ENCODE data around the gene HOXC13. TPM values are rescaled to one million over a fixed set of nuclear protein-coding genes. Genes with fewer than 3 reads are reported as not detected.

Gene HOXC13
- total RNA-seq, 1 donor = not detected

GRCh38 chr12:53950789-53951576 is 12.4 kb downstream of the HOXC13 start:
- TF ChIP-seq CTCF (IDR thresholded peaks at IDR 0.05; ENCODE audit: insufficient read depth, low read depth, low read length) = no peak
- H3K4me3 ChIP-seq (ENCODE audit: low read depth, low read length) = no peak overlapping the region
- DNase-seq (ENCODE audit: low read depth) = no peak

GRCh38 chr12:53951577-53952334 is 13.1 kb downstream of the HOXC13 start:
- no peak for DNase-seq (ENCODE audit: low read depth)
- H3K4me3 ChIP-seq (ENCODE audit: low read depth, low read length) = no peak overlapping the region
- TF ChIP-seq CTCF (IDR thresholded peaks at IDR 0.05; ENCODE audit: insufficient read depth, low read depth, low read length) = no peak

- DNase-seq (ENCODE audit: low read depth) = no peak
- no peak overlapping the region for H3K4me3 ChIP-seq (ENCODE audit: low read depth, low read length)
- TF ChIP-seq CTCF (IDR thresholded peaks at IDR 0.05; ENCODE audit: insufficient read depth, low read depth, low read length) = no peak
Measured at GRCh38 chr12:53952335-53952694, 13.7 kb downstream of the HOXC13 start.

- no peak for TF ChIP-seq CTCF (IDR thresholded peaks at IDR 0.05; ENCODE audit: insufficient read depth, low read depth, low read length)
- no peak overlapping the region for H3K4me3 ChIP-seq (ENCODE audit: low read depth, low read length)
- no peak for DNase-seq (ENCODE audit: low read depth)
Measured at GRCh38 chr12:53952871-53953734, 14.5 kb downstream of the HOXC13 start.

GRCh38 chr12:53953831-53954693 is 15.4 kb downstream of the HOXC13 start:
- H3K4me3 ChIP-seq (ENCODE audit: low read depth, low read length) = no peak overlapping the region
- no peak for TF ChIP-seq CTCF (IDR thresholded peaks at IDR 0.05; ENCODE audit: insufficient read depth, low read depth, low read length)
- DNase-seq (ENCODE audit: low read depth) = no peak

- TF ChIP-seq CTCF (IDR thresholded peaks at IDR 0.05; ENCODE audit: insufficient read depth, low read depth, low read length) = no peak
- no peak for DNase-seq (ENCODE audit: low read depth)
- H3K4me3 ChIP-seq (ENCODE audit: low read depth, low read length) = no peak within 1 kb of the TSS
Measured at GRCh38 chr12:53954694-53955035, 16.0 kb downstream of the HOXC13 start, which contains the start of gene HOXC12. TSS of gene HOXC12 (plus strand) at chr12:53954903. CDS start at chr12:53954930, 27 bp downstream.
